MCF 10A (cell line): ENCODE measurements around the gene COX17. TPM values are rescaled to one million over a fixed set of nuclear protein-coding genes. Genes with fewer than 3 reads are reported as not detected.

Source experiments
- BruUV-seq: library from RNA; stranded (reverse); fragments of 400-500 nt; replicated peaks from 2 replicates; lab custom pipeline; 2021; lab: Mats Ljungman, UMichigan
- CTCF ChIA-PET: fragments of 300-600 bp; sonication (Branson Sonifier 250); formaldehyde crosslinking; extraction: SDS; loops from one replicate; lab custom pipeline; 2021; ENCODE audit warnings: antibody characterized with exemption, inconsistent platforms; lab: Yijun Ruan, JAX
- POLR2A ChIA-PET: fragments of 300-600, 350-650 bp; sonication (Branson Sonifier 250); formaldehyde crosslinking; extraction: SDS; loops from one replicate; lab custom pipeline; 2020; ENCODE audit warnings: antibody characterized with exemption, inconsistent platforms; lab: Yijun Ruan, JAX
- DNase-seq: peaks from one replicate; pipeline ENCODE4 v3.0.0-alpha.2; 2018; ENCODE audit not compliant: unreplicated experiment
- H3K27ac Mint-ChIP-seq: one replicate; pipeline ENCODE4 v1.8.0; 2022; ENCODE audit warnings: mild to moderate bottlenecking, low read depth, mixed read lengths; ENCODE audit not compliant: unreplicated experiment
- H3K27me3 Mint-ChIP-seq: one replicate; pipeline ENCODE4 v1.8.0; 2022; ENCODE audit warnings: mixed read lengths; ENCODE audit not compliant: insufficient read depth, unreplicated experiment
- H3K36me3 Mint-ChIP-seq: one replicate; pipeline ENCODE4 v1.8.0; 2022; ENCODE audit warnings: mild to moderate bottlenecking, moderate library complexity, mixed read lengths; ENCODE audit not compliant: insufficient read depth, unreplicated experiment
- H3K4me1 Mint-ChIP-seq: one replicate; pipeline ENCODE4 v1.8.0; 2022; ENCODE audit warnings: mixed read lengths; ENCODE audit not compliant: insufficient read depth, unreplicated experiment
- H3K4me3 Mint-ChIP-seq: one replicate; pipeline ENCODE4 v1.8.0; 2022; ENCODE audit warnings: mild to moderate bottlenecking, moderate library complexity, mixed read lengths; ENCODE audit not compliant: unreplicated experiment
- H3K9me3 Mint-ChIP-seq: one replicate; pipeline ENCODE4 v1.8.0; 2022; ENCODE audit warnings: mixed read lengths; ENCODE audit not compliant: unreplicated experiment
- intact Hi-C: fragments of 100-400 bp; cut with micrococcal nuclease; formaldehyde crosslinking; loops from 2 replicates; pipeline ENCODE4 v1.14.1; 2022
- total RNA-seq: library from RNA; stranded (reverse); gene quantifications from 2 replicates; pipeline ENCODE4 v1.2.3, GENCODE V29; 2022
- TF ChIP-seq, protein P1 (sequence below): fragments of 200-600 bp; IDR thresholded peaks from one replicate; pipeline ENCODE4 v1.8.0; 2022; ENCODE audit warnings: antibody characterized with exemption, mild to moderate bottlenecking; ENCODE audit not compliant: unreplicated experiment

The COX17 gene
- total RNA-seq, 1 experiment from 2014 or later = 47.9 TPM

GRCh38 chr3:119641416-119641815 is 35.8 kb downstream of the COX17 start:
- Mint-ChIP-seq H3K36me3 (no peaks in the 10 kb centered on the region), H3K27me3 (no peaks in the 10 kb centered on the region), H3K4me1 (peaks cover 33% of the 10 kb centered on the region), H3K4me3 (no peak overlapping the region), H3K27ac (no peak overlapping the region), H3K9me3 (no peaks in the 10 kb centered on the region)
- no peak for DNase-seq
- ChIA-PET POLR2A (interaction anchor here (0.6 kb wide), 1 partner anchor 1222 kb away, joined by 4 read pairs; no protein-coding TSS in a partner anchor), CTCF (no interaction called here)
- intact Hi-C loops = no loop called here
- no TSS peak for BruUV-seq
- TF ChIP-seq, protein P1, sequence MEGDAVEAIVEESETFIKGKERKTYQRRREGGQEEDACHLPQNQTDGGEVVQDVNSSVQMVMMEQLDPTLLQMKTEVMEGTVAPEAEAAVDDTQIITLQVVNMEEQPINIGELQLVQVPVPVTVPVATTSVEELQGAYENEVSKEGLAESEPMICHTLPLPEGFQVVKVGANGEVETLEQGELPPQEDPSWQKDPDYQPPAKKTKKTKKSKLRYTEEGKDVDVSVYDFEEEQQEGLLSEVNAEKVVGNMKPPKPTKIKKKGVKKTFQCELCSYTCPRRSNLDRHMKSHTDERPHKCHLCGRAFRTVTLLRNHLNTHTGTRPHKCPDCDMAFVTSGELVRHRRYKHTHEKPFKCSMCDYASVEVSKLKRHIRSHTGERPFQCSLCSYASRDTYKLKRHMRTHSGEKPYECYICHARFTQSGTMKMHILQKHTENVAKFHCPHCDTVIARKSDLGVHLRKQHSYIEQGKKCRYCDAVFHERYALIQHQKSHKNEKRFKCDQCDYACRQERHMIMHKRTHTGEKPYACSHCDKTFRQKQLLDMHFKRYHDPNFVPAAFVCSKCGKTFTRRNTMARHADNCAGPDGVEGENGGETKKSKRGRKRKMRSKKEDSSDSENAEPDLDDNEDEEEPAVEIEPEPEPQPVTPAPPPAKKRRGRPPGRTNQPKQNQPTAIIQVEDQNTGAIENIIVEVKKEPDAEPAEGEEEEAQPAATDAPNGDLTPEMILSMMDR = no peak

- peaks cover 38% of the 10 kb centered on the region for H3K4me1 Mint-ChIP-seq
- H3K27me3 Mint-ChIP-seq = no peaks in the 10 kb centered on the region
- CTCF ChIA-PET = interaction anchor here (0.6 kb wide), 1 partner anchor 669 kb away, joined by 3 read pairs; no protein-coding TSS in a partner anchor
- DNase-seq = no peak
- TF ChIP-seq, protein P1 = no peak
- BruUV-seq = TSS peak; percentile 83
- POLR2A ChIA-PET = interaction anchor here (0.8 to 1.0 kb wide), 2 partner anchors 37 to 141 kb away, joined by 4 to 5 read pairs; partner anchors contain the start of genes COX17 and TIMMDC1
- H3K4me3 Mint-ChIP-seq = no peak overlapping the region
- no peaks in the 10 kb centered on the region for H3K9me3 Mint-ChIP-seq
- H3K36me3 Mint-ChIP-seq = no peaks in the 10 kb centered on the region
- intact Hi-C loops = no loop called here
- H3K27ac Mint-ChIP-seq = peak overlapping the region; percentile 90
Observed at GRCh38 chr3:119639494-119640350, 37.5 kb downstream of the COX17 start.

GRCh38 chr3:119637679-119638477 is 39.3 kb downstream of the COX17 start:
- Mint-ChIP-seq H3K27ac (peak overlapping the region; percentile 90), H3K4me3 (no peak overlapping the region), H3K4me1 (peaks cover 32% of the 10 kb centered on the region), H3K27me3 (no peaks in the 10 kb centered on the region), H3K36me3 (no peaks in the 10 kb centered on the region), H3K9me3 (no peaks in the 10 kb centered on the region)
- no TSS peak for BruUV-seq
- ChIA-PET CTCF (interaction anchor here (0.5 to 0.8 kb wide), 4 partner anchors 11 to 397 kb away, joined by 3 to 8 read pairs (median 4); partner anchors contain the start of gene B4GALT4), POLR2A (interaction anchor here (0.7 to 3.3 kb wide), 10 partner anchors 11 to 174 kb away, joined by 3 to 16 read pairs (median 4); partner anchors contain the start of genes COX17, TIMMDC1 and TMEM39A)
- TF ChIP-seq, protein P1 = no peak
- intact Hi-C loops = no loop called here
- DNase-seq = peak; percentile 58
